Right lobe of liver (tissue), 6 donors: ENCODE data around the gene HEPH. TPM values are rescaled to one million over a fixed set of nuclear protein-coding genes. Genes with fewer than 3 reads are reported as not detected.

Experiments used
- ATAC-seq, 4 donors: fragments of 200-7000 bp; cut with Tn5 transposase; one replicate each; pipeline ENCODE4 v1.9.1; 2020; ENCODE audit warnings: mild to moderate bottlenecking in 4 of 4, moderate library complexity in 4 of 4
- DNase-seq, 3 donors: peaks; one replicate each; pipeline ENCODE4 v3.0.0-alpha.2; 2020
- H3K27ac ChIP-seq, 3 donors: fragments of 200-600 bp; one replicate each; pipeline ENCODE4 v1.8.0; 2022
- H3K27me3 ChIP-seq, 2 donors: fragments of 200-600 bp; one replicate each; pipeline ENCODE4 v1.8.0; 2022
- H3K36me3 ChIP-seq, 4 donors: fragments of 200-600 bp; sonication (generic) in 1 of 4; one replicate each; pipeline versions ENCODE4 v1.5.1 to v1.8.0; 2017 to 2022; ENCODE audit warnings: control low read depth in 1 of 4
- H3K4me1 ChIP-seq, 4 donors: fragments of 200-600 bp; sonication (generic) in 1 of 4; one replicate each; pipeline versions ENCODE4 v1.5.1 to v1.8.0; 2017 to 2022; ENCODE audit warnings: control low read depth in 1 of 4
- H3K4me3 ChIP-seq, 3 donors: fragments of 200-600 bp; one replicate each; pipeline ENCODE4 v1.8.0; 2022
- H3K9me3 ChIP-seq, 4 donors: fragments of 200-600 bp; sonication (generic) in 1 of 4; one replicate each; pipeline versions ENCODE4 v1.5.1 to v1.8.0; 2017 to 2022; ENCODE audit warnings: control low read depth in 1 of 4
- CTCF ChIP-seq, 4 donors: fragments of 200-600 bp in 3 of 4; fragments of 450-650 bp in 1 of 4; IDR thresholded peaks; one replicate each; pipeline versions ENCODE4 v1.5.1 to v1.8.0; 2016 to 2022; ENCODE audit warnings: antibody characterized with exemption in 4 of 4, mild to moderate bottlenecking in 2 of 4
- POLR2A ChIP-seq: fragments of 450-650 bp; IDR thresholded peaks from one replicate; pipeline ENCODE4 v1.6.1; 2017; ENCODE audit warnings: antibody characterized with exemption, mild to moderate bottlenecking
- WGBS: methylation state at CpG from one replicate; pipeline ENCODE4 v1.1.6; 2018; ENCODE audit warnings: low coverage, low lambda C conversion rate; ENCODE audit not compliant: insufficient coverage; ENCODE audit errors: missing lambda C conversion rate; 5-methylcytosine and 5-hydroxymethylcytosine counted together
- intact Hi-C, 2 donors: fragments of 100-400 bp; cut with DNase I; formaldehyde crosslinking; loops; one replicate each; pipeline versions ENCODE4 v1.11.2 to v1.14.1; 2022
- total RNA-seq, 6 experiments: library from RNA; depleted of rRNA in 2 of 6; stranded (reverse); fragments of >200 nt in 2 of 6; fragmentation: NEBNext Ultra II Directional in 3 of 6; extraction: Animal tissue kit (Norgen Biotek cat#: 25700) in 3 of 6; gene quantifications; one replicate each; pipeline versions ENCODE4 v1.1.0 to v1.2.4, GENCODE V29; 2016 to 2023
- donor health status: DM: no; HTN: yes; CAD: no.
- donor health status: DM: no; HTN: no; CAD: no.
- donor health status: DM: no; HTN: no; CAD: no.
- donor health status: DM: no; HTN: yes; CAD: no.
- donor health status: DM: no; HTN: yes; CAD: no.

Gene HEPH
- total RNA-seq, 6 experiments from 2014 or later = 1.1 to 2.7 (median 1.5) TPM

- ATAC-seq (no peak), DNase-seq (no peak)
- no peak overlapping the region for H3K27ac ChIP-seq
- no peaks in the 10 kb centered on the region for H3K27me3 ChIP-seq
- no peaks in the 10 kb centered on the region for H3K36me3 ChIP-seq
- intact Hi-C loops = no loop called here
- TF ChIP-seq CTCF (IDR thresholded peaks at IDR 0.05) (no peak), POLR2A (no peak)
- H3K9me3 ChIP-seq = no peaks in the 10 kb centered on the region
- no peak overlapping the region for H3K4me3 ChIP-seq
- WGBS = 44% methylated on average over 1 of the region's 1 CpG
- H3K4me1 ChIP-seq = no peaks in the 10 kb centered on the region
These were observed 600 bp upstream of the HEPH start for GRCh38 chrX:66163447-66163846.

GRCh38 chrX:66164470-66164869, 423 bp downstream of the HEPH start:
- no peak for DNase-seq
- H3K4me1 ChIP-seq = no peaks in the 10 kb centered on the region
- H3K27ac ChIP-seq = no peak overlapping the region
- intact Hi-C loops = no loop called here
- no peaks in the 10 kb centered on the region for H3K36me3 ChIP-seq
- H3K4me3 ChIP-seq = no peak overlapping the region
- no peaks in the 10 kb centered on the region for H3K27me3 ChIP-seq
- 17% methylated on average over 3 of the region's 3 CpGs for WGBS
- H3K9me3 ChIP-seq = no peaks in the 10 kb centered on the region
- ATAC-seq = no peak
- TF ChIP-seq CTCF (IDR thresholded peaks at IDR 0.05) = no peak
- TF ChIP-seq POLR2A = no peak

- DNase-seq (no peak), ATAC-seq (no peak)
- no peaks in the 10 kb centered on the region for H3K27me3 ChIP-seq
- H3K27ac ChIP-seq = no peak overlapping the region
- WGBS = 14% methylated on average over 2 of the region's 2 CpGs
- H3K36me3 ChIP-seq = no peaks in the 10 kb centered on the region
- H3K4me3 ChIP-seq = no peak overlapping the region
- no peaks in the 10 kb centered on the region for H3K9me3 ChIP-seq
- TF ChIP-seq CTCF (IDR thresholded peaks at IDR 0.05) (no peak), POLR2A (no peak)
- H3K4me1 ChIP-seq = no peaks in the 10 kb centered on the region
- intact Hi-C loops = no loop called here
These were observed 884 bp downstream of the HEPH start for GRCh38 chrX:66164931-66165330.

- intact Hi-C loops = no loop called here
- TF ChIP-seq CTCF (IDR thresholded peaks at IDR 0.05) (no peak), POLR2A (no peak)
- DNase-seq (no peak), ATAC-seq (no peak)
- Histone ChIP-seq H3K4me3 (no peak overlapping the region), H3K27ac (no peak overlapping the region), H3K27me3 (no peaks in the 10 kb centered on the region), H3K36me3 (no peaks in the 10 kb centered on the region), H3K9me3 (no peaks in the 10 kb centered on the region), H3K4me1 (no peaks in the 10 kb centered on the region)
These were observed 2.6 kb downstream of the HEPH start for GRCh38 chrX:66166671-66167070.

- H3K27ac ChIP-seq = no peak overlapping the region
- no peak overlapping the region for H3K4me3 ChIP-seq
- H3K9me3 ChIP-seq = no peaks in the 10 kb centered on the region
- TF ChIP-seq CTCF (IDR thresholded peaks at IDR 0.05) (no peak), POLR2A (no peak)
- 38% methylated on average over 2 of the region's 2 CpGs for WGBS
- H3K36me3 ChIP-seq = no peaks in the 10 kb centered on the region
- no peak for ATAC-seq
- no peaks in the 10 kb centered on the region for H3K27me3 ChIP-seq
- intact Hi-C loops = no loop called here
- H3K4me1 ChIP-seq = no peaks in the 10 kb centered on the region
- no peak for DNase-seq
These were observed 3.4 kb downstream of the HEPH start for GRCh38 chrX:66167431-66167830.
